Measurements from ENCODE around the gene CCDC146.

- no peak for TF ChIP-seq EZH2 (IDR thresholded peaks at IDR 0.05)
- TF ChIP-seq CTCF (IDR thresholded peaks at IDR 0.05) = no peak
Observed at GRCh38 chr7:77262316-77262715, 139.9 kb downstream of the CCDC146 start.
